H1 (cell line): ENCODE results near the gene PMM1. TPM values are rescaled to one million over a fixed set of nuclear protein-coding genes. Genes with fewer than 3 reads are reported as not detected.

Experiments used
- CTCF ChIA-PET: fragments of 300-600 bp; sonication (Branson Sonifier 250); formaldehyde crosslinking; loops from one replicate; lab custom pipeline; 2021; ENCODE audit not compliant: partially characterized antibody; lab: Charles Lee
- POLR2A ChIA-PET: fragments of 300-600 bp; sonication (Branson Sonifier 250); formaldehyde crosslinking; loops from one replicate; lab custom pipeline; 2021; ENCODE audit warnings: inconsistent platforms; ENCODE audit not compliant: partially characterized antibody; lab: Charles Lee
- DNase-seq, 2 experiments: peaks; one replicate each; pipeline versions ENCODE4 v3.0.0 to v3.0.0-alpha.2; 2010 to 2022; ENCODE audit warnings: low spot score in 2 of 2, low read depth in 1 of 2, mixed read lengths in 1 of 2
- FAIRE-seq: peaks from 2 replicates; lab custom pipeline; 2011; peaks lifted over from hg19 to GRCh38; lab: Jason Lieb, UNC
- H2AFZ ChIP-seq: 2 replicates; pipeline ENCODE4 v1.8.1; 2012; ENCODE audit warnings: low read length, inconsistent platforms
- H2AK5ac ChIP-seq: 2 replicates; pipeline ENCODE4 v1.6.1; 2013; ENCODE audit warnings: low read depth, low read length
- H2BK120ac ChIP-seq: replicated peaks from 2 replicates; pipeline ENCODE3; 2013; ENCODE audit warnings: low read depth, low read length, inconsistent platforms
- H2BK12ac ChIP-seq: 2 replicates; pipeline ENCODE4 v1.6.1; 2013; ENCODE audit warnings: low read depth, low read length
- H2BK15ac ChIP-seq: 2 replicates; pipeline ENCODE4 v1.6.1; 2013; ENCODE audit warnings: low read length
- H2BK20ac ChIP-seq: 2 replicates; pipeline ENCODE4 v1.6.1; 2013; ENCODE audit warnings: low read length
- H2BK5ac ChIP-seq: 2 replicates; pipeline ENCODE4 v1.6.1; 2013; ENCODE audit warnings: low read depth, low read length
- H3K14ac ChIP-seq: 2 replicates; pipeline ENCODE4 v1.6.1; 2013; ENCODE audit warnings: inconsistent platforms; ENCODE audit not compliant: insufficient read length
- H3K18ac ChIP-seq: 2 replicates; pipeline ENCODE4 v1.6.1; 2013; ENCODE audit warnings: low read length; ENCODE audit errors: extremely low read depth
- H3K23ac ChIP-seq: 2 replicates; pipeline ENCODE4 v1.6.1; 2013; ENCODE audit warnings: inconsistent platforms; ENCODE audit not compliant: insufficient read length
- H3K23me2 ChIP-seq: 2 replicates; pipeline ENCODE4 v1.6.1; 2013; ENCODE audit warnings: low read depth, low read length
- H3K27ac ChIP-seq: 2 replicates; pipeline ENCODE4 v1.6.1; 2011; ENCODE audit warnings: low read depth, low read length, inconsistent platforms
- H3K27me3 ChIP-seq, 4 experiments: replicated peaks in 1 of 4; 1 replicate in 1 of 4; 2 replicates in 3 of 4; pipeline versions ENCODE4 v1.6.1 to v1.8.1; 2011 to 2013; ENCODE audit warnings: low read length in 3 of 4, mild to moderate bottlenecking in 3 of 4, inconsistent platforms in 2 of 4, mixed read lengths in 2 of 4, moderate library complexity in 1 of 4; ENCODE audit not compliant: control insufficient read depth in 3 of 4, insufficient read depth in 3 of 4; ENCODE audit errors: extremely low read depth in 1 of 4
- H3K36me3 ChIP-seq, 4 experiments: 2 replicates each; pipeline versions ENCODE4 v1.6.1 to v1.8.1; 2011 to 2013; ENCODE audit warnings: mild to moderate bottlenecking in 4 of 4, low read length in 3 of 4, moderate library complexity in 2 of 4, control low read depth in 1 of 4, inconsistent platforms in 1 of 4; ENCODE audit not compliant: insufficient read depth in 4 of 4, control insufficient read depth in 2 of 4
- H3K4ac ChIP-seq: replicated peaks from 2 replicates; pipeline ENCODE3; 2013; ENCODE audit warnings: low read length, low read depth, mixed read lengths, inconsistent platforms; ENCODE audit not compliant: insufficient read length
- H3K4me1 ChIP-seq, 4 experiments: replicated peaks in 1 of 4; 1 replicate in 1 of 4; 2 replicates in 3 of 4; pipeline versions ENCODE4 v1.6.1 to v1.8.1; 2011 to 2013; ENCODE audit warnings: low read length in 3 of 4, inconsistent platforms in 2 of 4, mixed read lengths in 1 of 4; ENCODE audit not compliant: insufficient read depth in 4 of 4, control insufficient read depth in 3 of 4
- H3K4me2 ChIP-seq, 2 experiments: 2 replicates each; pipeline versions ENCODE4 v1.6.1 to v1.8.1; 2011 to 2013; ENCODE audit warnings: low read depth in 2 of 2, low read length in 2 of 2, control low read depth in 1 of 2, inconsistent platforms in 1 of 2, mild to moderate bottlenecking in 1 of 2; ENCODE audit not compliant: insufficient read depth in 1 of 2
- H3K4me3 ChIP-seq, 4 experiments: fragments of 200-600, 300-600 bp in 1 of 4; sonication (generic), shearing (Covaris generic), sonication (Bioruptor Twin) in 1 of 4; 2 replicates each; pipeline versions ENCODE4 v1.5.1 to v1.8.1; 2011 to 2016; ENCODE audit warnings: low read length in 4 of 4, low read depth in 3 of 4, control low read depth in 2 of 4, inconsistent platforms in 2 of 4, mild to moderate bottlenecking in 2 of 4, mixed read lengths in 1 of 4, moderate library complexity in 1 of 4; ENCODE audit not compliant: insufficient read depth in 2 of 4; ENCODE audit errors: extremely low read depth in 1 of 4
- H3K56ac ChIP-seq: replicated peaks from 2 replicates; pipeline ENCODE3; 2013; ENCODE audit warnings: low read depth, mild to moderate bottlenecking, mixed read lengths, low read length, inconsistent platforms; ENCODE audit not compliant: insufficient read length
- H3K79me1 ChIP-seq: 2 replicates; pipeline ENCODE4 v1.6.1; 2013; ENCODE audit warnings: low read depth, low read length, control low read depth
- H3K79me2 ChIP-seq, 2 experiments: 2 replicates each; pipeline versions ENCODE4 v1.6.1 to v1.8.1; 2012 to 2013; ENCODE audit warnings: low read length in 2 of 2, mild to moderate bottlenecking in 2 of 2, inconsistent platforms in 1 of 2; ENCODE audit not compliant: insufficient read depth in 2 of 2, control insufficient read depth in 1 of 2
- H3K9ac ChIP-seq, 4 experiments: replicated peaks in 1 of 4; 1 replicate in 1 of 4; 2 replicates in 3 of 4; pipeline versions ENCODE4 v1.6.1 to v1.8.1; 2011 to 2013; ENCODE audit warnings: low read depth in 3 of 4, low read length in 3 of 4, control low read depth in 2 of 4, mild to moderate bottlenecking in 2 of 4, moderate library complexity in 2 of 4, inconsistent platforms in 1 of 4; ENCODE audit errors: extremely low read depth in 1 of 4
- H3K9me3 ChIP-seq, 2 experiments: 2 replicates each; pipeline versions ENCODE4 v1.6.1 to v1.8.1; 2012 to 2013; ENCODE audit warnings: mild to moderate bottlenecking in 2 of 2, moderate library complexity in 2 of 2, control low read depth in 1 of 2, inconsistent platforms in 1 of 2, low read depth in 1 of 2, low read length in 1 of 2, mixed read lengths in 1 of 2; ENCODE audit not compliant: insufficient read depth in 2 of 2
- H4K20me1 ChIP-seq, 2 experiments: replicated peaks in 1 of 2; 2 replicates each; pipeline versions ENCODE3 to v1.8.1; 2011 to 2013; ENCODE audit warnings: inconsistent platforms in 2 of 2, low read length in 2 of 2, mild to moderate bottlenecking in 1 of 2; ENCODE audit not compliant: insufficient read depth in 2 of 2, control insufficient read depth in 1 of 2
- H4K5ac ChIP-seq: 2 replicates; pipeline ENCODE4 v1.6.1; 2013; ENCODE audit warnings: low read length, low read depth, mixed read lengths, inconsistent platforms; ENCODE audit not compliant: insufficient read length
- H4K8ac ChIP-seq: 2 replicates; pipeline ENCODE4 v1.8.0; 2013; ENCODE audit warnings: mild to moderate bottlenecking, moderate library complexity, low read length, inconsistent platforms; ENCODE audit not compliant: insufficient read depth; ENCODE audit errors: extremely low read depth
- H4K91ac ChIP-seq: replicated peaks from 2 replicates; pipeline ENCODE3; 2013; ENCODE audit warnings: low read length, mixed read lengths, inconsistent platforms; ENCODE audit not compliant: insufficient read length
- CHD1 ChIP-seq: IDR thresholded peaks from 2 replicates; pipeline ENCODE4 v1.6.1; 2012; ENCODE audit warnings: low read depth, low read length, improper control_type of control experiment
- EGR1 ChIP-seq: IDR thresholded peaks from 2 replicates; pipeline ENCODE4 v1.6.1; 2011; ENCODE audit warnings: low read depth, low read length, borderline replicate concordance
- EP300 ChIP-seq, 2 experiments: IDR thresholded peaks; 1 replicate in 1 of 2; 2 replicates in 1 of 2; pipeline ENCODE4 v1.6.1; 2011 to 2012; ENCODE audit warnings: low read depth in 2 of 2, low read length in 2 of 2, mild to moderate bottlenecking in 2 of 2, borderline replicate concordance in 1 of 2, inconsistent platforms in 1 of 2, moderate library complexity in 1 of 2
- GTF2F1 ChIP-seq: IDR thresholded peaks from 2 replicates; pipeline ENCODE4 v1.6.1; 2012; ENCODE audit warnings: low read depth, low read length, improper control_type of control experiment, borderline replicate concordance
- HDAC2 ChIP-seq, 2 experiments: fragments of 300-600 bp in 1 of 2; sonication (generic) in 1 of 2; IDR thresholded peaks; 2 replicates each; pipeline ENCODE4 v1.6.1; 2011 to 2012; ENCODE audit warnings: low read depth in 2 of 2, low read length in 2 of 2, mild to moderate bottlenecking in 2 of 2, moderate library complexity in 2 of 2, borderline replicate concordance in 1 of 2, inconsistent platforms in 1 of 2
- MAFK ChIP-seq: IDR thresholded peaks from 2 replicates; pipeline ENCODE4 v1.6.1; 2012; ENCODE audit warnings: low read depth, mild to moderate bottlenecking, improper control_type of control experiment, low read length
- POLR2AphosphoS5 ChIP-seq: IDR thresholded peaks from 2 replicates; pipeline ENCODE4 v1.6.1; 2011; ENCODE audit warnings: low read depth, low read length
- RBBP5 ChIP-seq: IDR thresholded peaks from 2 replicates; pipeline ENCODE4 v1.7.1; 2012; ENCODE audit warnings: low read depth, mild to moderate bottlenecking, inconsistent platforms, low read length, moderate library complexity, borderline replicate concordance
- RFX5 ChIP-seq: IDR thresholded peaks from 2 replicates; pipeline ENCODE4 v1.6.1; 2011; ENCODE audit warnings: low read depth, low read length, improper control_type of control experiment, borderline replicate concordance
- SUZ12 ChIP-seq: fragments of 200-600 bp; sonication (generic); IDR thresholded peaks from 2 replicates; pipeline ENCODE4 v1.6.1; 2012; ENCODE audit warnings: mild to moderate bottlenecking, inconsistent platforms, low read length, moderate library complexity, mixed read lengths
- TAF1 ChIP-seq: IDR thresholded peaks from 2 replicates; pipeline ENCODE4 v1.6.1; 2011; ENCODE audit warnings: mild to moderate bottlenecking, low read depth, low read length
- TBP ChIP-seq: IDR thresholded peaks from 2 replicates; pipeline ENCODE4 v1.6.1; 2011; ENCODE audit warnings: low read depth, low read length, improper control_type of control experiment
- WGBS, 2 experiments: shearing (Covaris generic) in 1 of 2; methylation state at CpG; one replicate each; pipeline versions ENCODE4 v1.1.6 to v1.1.7; 2013 to 2015; ENCODE audit warnings: low lambda C conversion rate in 2 of 2, mixed read lengths in 2 of 2, inconsistent platforms in 1 of 2, low coverage in 1 of 2, missing lambda C conversion rate in 1 of 2; ENCODE audit not compliant: insufficient replicate concordance in 2 of 2, insufficient coverage in 1 of 2, insufficient read length in 1 of 2; ENCODE audit errors: extremely low coverage in 1 of 2, missing lambda C conversion rate in 1 of 2; 5-methylcytosine and 5-hydroxymethylcytosine counted together
- polyA plus RNA-seq, 7 experiments: library from polyadenylated mRNA; depleted of rRNA in 3 of 7; stranded (reverse) in 5 of 7; unstranded in 2 of 7; fragments of >200 nt in 5 of 7; fragments of 200-250 nt in 2 of 7; gene quantifications; 1 replicate in 5 of 7; 2 replicates in 1 of 7; 4 replicates in 1 of 7; pipeline versions ENCODE4 v1.2.1 to v1.2.3, GENCODE V29; 2011 to 2013; ENCODE audit warnings: missing spikeins in 2 of 7, mixed read lengths in 2 of 7
- total RNA-seq: library from RNA; stranded (reverse); fragmentation: NEBNext Ultra II Directional; extraction: Animal tissue kit (Norgen Biotek cat#: 25700); gene quantifications from 2 replicates; pipeline ENCODE4 v1.2.1, GENCODE V29; 2021
- TF ChIP-seq, protein P1 (sequence below): IDR thresholded peaks from 2 replicates; pipeline ENCODE4 v1.6.1; 2012; ENCODE audit warnings: inconsistent platforms

The PMM1 gene
- total and polyA plus RNA-seq, 2 of the 8 experiments (the other 6 are each of a cell fraction or from before 2014, with no cell fraction given), result 11.3 to 20.0 TPM

DNA sequence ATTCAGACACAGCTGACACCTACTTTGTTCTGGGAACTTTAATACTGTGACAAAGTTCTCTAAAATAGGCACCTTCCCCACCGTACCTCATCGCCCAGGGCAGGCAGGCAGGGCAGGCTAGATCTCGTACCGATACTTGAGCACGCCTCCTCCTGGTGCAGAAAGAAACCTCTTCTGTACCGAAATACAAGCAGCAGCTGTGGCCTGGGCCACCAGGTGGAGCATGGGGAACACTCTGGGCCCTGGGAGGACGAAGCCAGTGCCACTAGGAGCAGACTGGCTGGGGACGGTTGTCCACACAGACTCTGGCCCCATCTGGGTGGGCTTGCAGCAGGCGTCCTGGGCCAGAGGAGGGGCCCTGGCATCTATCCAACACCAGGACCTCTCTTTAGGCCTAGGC lies 12.8 kb downstream of the PMM1 start:
- peak; percentile 93 for FAIRE-seq
- Histone ChIP-seq H2AK5ac (no peak overlapping the region), H3K4me2 (no peak overlapping the region), H3K9ac (no peak overlapping the region), H2BK5ac (0 out of 2 replicates have a peak overlapping the region, but pooled peaks have one; percentile 24), H3K4me1 (no peaks in the 10 kb centered on the region; a peak in 2 of 7 replicates), H4K20me1 (peaks cover 0 to 7% of the 10 kb centered on the region in 2 experiments), H4K91ac (no peak overlapping the region), H3K4ac (no peak overlapping the region), H3K27ac (no peak overlapping the region), H3K79me2 (no peaks in the 10 kb centered on the region), H2AFZ (no peak overlapping the region), H3K18ac (no peak overlapping the region; the same call in 1 of the 2 replicates), H2BK20ac (no peak overlapping the region), H2BK15ac (no peak overlapping the region), H3K56ac (no peak overlapping the region), H3K36me3 (no peaks in the 10 kb centered on the region), H3K23ac (no peak overlapping the region), H3K23me2 (peaks cover 3% of the 10 kb centered on the region; the same call in 1 of the 2 replicates), H2BK120ac (no peak overlapping the region), H4K5ac (no peak overlapping the region), H4K8ac (no peak overlapping the region), H3K79me1 (no peaks in the 10 kb centered on the region; the same call in 1 of the 2 replicates), H3K4me3 (no peak overlapping the region), H3K14ac (no peak overlapping the region), H3K9me3 (no peaks in the 10 kb centered on the region), H2BK12ac (no peak overlapping the region), H3K27me3 (no peaks in the 10 kb centered on the region)
- DNase-seq, result peak in 1 of 2 experiments; percentile 85
- 56% methylated on average over 9 of the region's 9 CpGs; no CpG with 5 or more reads in 1 of the 2 experiments for WGBS, 2 experiments
- ChIA-PET POLR2A (interaction anchor here (0.8 to 4.6 kb wide), 9 partner anchors 10 to 133 kb away, joined by 3 to 42 read pairs (median 5); partner anchors contain the start of gene PMM1), CTCF (interaction anchor here (0.8 to 8.6 kb wide), 17 partner anchors 9 to 346 kb away, joined by 3 to 169 read pairs (median 7); partner anchors contain the start of genes CSDC2 and PMM1)
- TF ChIP-seq RBBP5 (no peak), MAFK (no peak), GTF2F1 (no peak), TBP (peak; percentile 38; the same call in 1 of the 2 replicates), EGR1 (no peak), HDAC2 (IDR thresholded peaks at IDR 0.05; ENCODE audit: borderline replicate concordance in 1 of 2, low read depth in 2 of 2, low read length in 2 of 2) (no peak), POLR2AphosphoS5 (no peak), CHD1 (no peak), EP300 (IDR thresholded peaks at IDR 0.05; ENCODE audit: borderline replicate concordance in 1 of 2, low read depth in 2 of 2, low read length in 2 of 2) (no peak), SUZ12 (no peak), RFX5 (no peak), TAF1 (no peak)
- TF ChIP-seq, protein P1, sequence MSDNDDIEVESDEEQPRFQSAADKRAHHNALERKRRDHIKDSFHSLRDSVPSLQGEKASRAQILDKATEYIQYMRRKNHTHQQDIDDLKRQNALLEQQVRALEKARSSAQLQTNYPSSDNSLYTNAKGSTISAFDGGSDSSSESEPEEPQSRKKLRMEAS, result peak; percentile 62; the same call in 1 of the 2 replicates
